ENCODE data around the gene GYS2.

Gene GYS2

GRCh38 chr12:21546716-21547115 is 57.9 kb downstream of the GYS2 start:
- DNase-seq (ENCODE audit: low read depth): no peak
- H3K4me3 ChIP-seq (ENCODE audit: low read depth, low read length): no peak overlapping the region
- no peak for TF ChIP-seq CTCF (IDR thresholded peaks at IDR 0.05; ENCODE audit: insufficient read depth, low read depth, low read length, missing control alignments)

GRCh38 chr12:21545557-21545956 is 59.1 kb downstream of the GYS2 start:
- no peak for TF ChIP-seq CTCF (IDR thresholded peaks at IDR 0.05; ENCODE audit: insufficient read depth, low read depth, low read length, missing control alignments)
- DNase-seq (ENCODE audit: low read depth): no peak
- H3K4me3 ChIP-seq (ENCODE audit: low read depth, low read length): no peak overlapping the region

- no peak overlapping the region for H3K4me3 ChIP-seq (ENCODE audit: low read depth, low read length)
- no peak for DNase-seq (ENCODE audit: low read depth)
- no peak for TF ChIP-seq CTCF (IDR thresholded peaks at IDR 0.05; ENCODE audit: insufficient read depth, low read depth, low read length, missing control alignments)
These were observed 61.5 kb downstream of the GYS2 start for GRCh38 chr12:21543151-21543550.

GRCh38 chr12:21542403-21542802 is 62.2 kb downstream of the GYS2 start:
- H3K4me3 ChIP-seq (ENCODE audit: low read depth, low read length): no peak overlapping the region
- TF ChIP-seq CTCF (IDR thresholded peaks at IDR 0.05; ENCODE audit: insufficient read depth, low read depth, low read length, missing control alignments): no peak
- no peak for DNase-seq (ENCODE audit: low read depth)

GRCh38 chr12:21541773-21542172 is 62.9 kb downstream of the GYS2 start:
- no peak overlapping the region for H3K4me3 ChIP-seq (ENCODE audit: low read depth, low read length)
- DNase-seq (ENCODE audit: low read depth): no peak
- TF ChIP-seq CTCF (IDR thresholded peaks at IDR 0.05; ENCODE audit: insufficient read depth, low read depth, low read length, missing control alignments): no peak

GRCh38 chr12:21539797-21540196 is 64.8 kb downstream of the GYS2 start:
- no peak overlapping the region for H3K4me3 ChIP-seq (ENCODE audit: low read depth, low read length)
- DNase-seq (ENCODE audit: low read depth): no peak
- TF ChIP-seq CTCF (IDR thresholded peaks at IDR 0.05; ENCODE audit: insufficient read depth, low read depth, low read length, missing control alignments): no peak

GRCh38 chr12:21538061-21538653 is 66.5 kb downstream of the GYS2 start:
- TF ChIP-seq CTCF (IDR thresholded peaks at IDR 0.05; ENCODE audit: insufficient read depth, low read depth, low read length, missing control alignments): no peak
- H3K4me3 ChIP-seq (ENCODE audit: low read depth, low read length): no peak overlapping the region
- DNase-seq (ENCODE audit: low read depth): no peak

All from GM12865 (cell line).